ENCODE data around the gene STK36.
"Not testable (repeated sequence)": the region's sequence is repeated elsewhere in the genome, so short reads cannot be mapped to it uniquely, and the experiment has no call there.

Gene STK36

DNA sequence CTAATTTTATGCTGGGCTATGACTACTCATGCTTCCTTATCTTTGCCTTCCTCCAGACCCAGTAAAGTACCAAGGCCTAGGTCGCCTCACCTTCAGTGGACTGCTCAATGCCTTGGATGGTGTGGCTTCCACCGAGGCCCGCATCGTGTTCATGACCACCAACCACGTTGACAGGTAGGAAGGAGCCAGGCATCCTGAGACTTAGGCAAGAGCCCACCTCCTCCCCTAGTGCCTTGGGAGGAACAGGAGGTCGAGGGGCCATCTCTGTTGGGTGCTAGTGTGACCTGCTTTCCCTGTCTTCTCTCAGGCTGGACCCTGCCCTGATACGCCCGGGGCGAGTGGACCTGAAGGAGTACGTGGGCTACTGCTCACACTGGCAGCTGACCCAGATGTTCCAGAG lies 9.1 kb upstream of the STK36 start:
- Histone ChIP-seq H3K4me3 (ENCODE audit: low read depth, low read length) (no peak overlapping the region), H3K27ac (ENCODE audit: low read depth, low read length) (no peak overlapping the region), H3K36me3 (ENCODE audit: control insufficient read depth, insufficient read depth, low read length) (peaks cover 62% of the 10 kb centered on the region)

DNA sequence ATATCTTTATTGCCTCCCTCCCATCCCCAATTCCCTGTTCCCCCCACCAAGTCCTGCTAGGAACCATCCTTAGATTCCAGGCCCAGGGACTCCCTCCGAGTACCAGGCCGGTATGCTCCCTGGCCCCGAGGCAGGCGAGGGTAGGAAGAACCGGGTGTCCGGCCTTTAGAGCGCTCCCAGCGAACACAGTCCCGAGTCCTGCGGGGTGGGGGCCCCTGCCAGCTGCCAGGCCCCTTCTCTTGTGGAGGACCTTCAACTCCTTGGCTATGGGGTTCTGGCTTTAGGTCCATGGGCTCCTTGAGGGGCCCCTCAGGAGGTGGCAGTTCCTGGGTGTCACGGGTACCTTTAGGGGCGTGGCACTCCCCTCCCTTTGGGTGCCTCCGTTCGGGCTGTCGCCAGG lies 8.0 kb upstream of the STK36 start:
- H3K36me3 ChIP-seq (ENCODE audit: control insufficient read depth, insufficient read depth, low read length), result peaks cover 68% of the 10 kb centered on the region
- H3K27ac ChIP-seq (ENCODE audit: low read depth, low read length), result no peak overlapping the region
- no peak overlapping the region for H3K9ac ChIP-seq (ENCODE audit: low read length)
- no peaks in the 10 kb centered on the region for H3K9me3 ChIP-seq (ENCODE audit: control insufficient read depth, insufficient read depth, low read depth, low read length)
- no peaks in the 10 kb centered on the region for H3K27me3 ChIP-seq (ENCODE audit: control insufficient read depth, insufficient read depth, low read length)
- H3K4me3 ChIP-seq (ENCODE audit: low read depth, low read length), result no peak overlapping the region
- H3K4me1 ChIP-seq (ENCODE audit: control insufficient read depth, insufficient read depth, low read length), result no peaks in the 10 kb centered on the region; the same call in 1 of the 2 replicates

More for the DNA sequence above, 9.1 kb upstream of the STK36 start:
- H3K27me3 ChIP-seq (ENCODE audit: control insufficient read depth, insufficient read depth, low read length), result no peaks in the 10 kb centered on the region
- no peaks in the 10 kb centered on the region; the same call in 1 of the 2 replicates for H3K4me1 ChIP-seq (ENCODE audit: control insufficient read depth, insufficient read depth, low read length)
- H3K9ac ChIP-seq (ENCODE audit: low read length), result no peak overlapping the region
- H3K9me3 ChIP-seq (ENCODE audit: control insufficient read depth, insufficient read depth, low read depth, low read length), result no peaks in the 10 kb centered on the region

DNA sequence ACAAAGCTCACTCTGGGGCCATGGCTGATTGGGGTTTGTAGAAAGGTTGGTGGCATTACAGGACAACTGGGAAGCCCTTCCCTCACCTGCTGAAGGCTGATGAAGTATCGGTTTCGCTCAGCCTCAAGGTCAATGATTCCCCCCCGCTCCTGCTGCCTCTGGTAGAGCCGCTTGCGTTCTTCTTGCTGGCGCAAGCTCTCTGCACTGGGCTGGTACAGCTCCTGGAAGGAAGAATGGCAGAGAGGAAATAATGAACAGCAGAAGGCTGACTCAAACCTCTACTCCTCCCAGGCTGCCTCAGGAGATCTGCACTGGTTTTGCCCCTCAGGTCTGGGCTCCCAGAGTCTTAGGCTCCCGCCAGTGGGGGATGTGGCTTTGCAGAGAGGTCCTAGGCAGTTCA lies 7.2 kb upstream of the STK36 start:
- Histone ChIP-seq H3K4me1 (ENCODE audit: control insufficient read depth, insufficient read depth, low read length) (no peaks in the 10 kb centered on the region; the same call in 1 of the 2 replicates), H3K27ac (ENCODE audit: low read depth, low read length) (no peak overlapping the region), H3K27me3 (ENCODE audit: control insufficient read depth, insufficient read depth, low read length) (no peaks in the 10 kb centered on the region), H3K9ac (ENCODE audit: low read length) (no peak overlapping the region), H3K9me3 (ENCODE audit: control insufficient read depth, insufficient read depth, low read depth, low read length) (no peaks in the 10 kb centered on the region), H3K36me3 (ENCODE audit: control insufficient read depth, insufficient read depth, low read length) (peaks cover 68% of the 10 kb centered on the region), H3K4me3 (ENCODE audit: low read depth, low read length) (no peak overlapping the region)

DNA sequence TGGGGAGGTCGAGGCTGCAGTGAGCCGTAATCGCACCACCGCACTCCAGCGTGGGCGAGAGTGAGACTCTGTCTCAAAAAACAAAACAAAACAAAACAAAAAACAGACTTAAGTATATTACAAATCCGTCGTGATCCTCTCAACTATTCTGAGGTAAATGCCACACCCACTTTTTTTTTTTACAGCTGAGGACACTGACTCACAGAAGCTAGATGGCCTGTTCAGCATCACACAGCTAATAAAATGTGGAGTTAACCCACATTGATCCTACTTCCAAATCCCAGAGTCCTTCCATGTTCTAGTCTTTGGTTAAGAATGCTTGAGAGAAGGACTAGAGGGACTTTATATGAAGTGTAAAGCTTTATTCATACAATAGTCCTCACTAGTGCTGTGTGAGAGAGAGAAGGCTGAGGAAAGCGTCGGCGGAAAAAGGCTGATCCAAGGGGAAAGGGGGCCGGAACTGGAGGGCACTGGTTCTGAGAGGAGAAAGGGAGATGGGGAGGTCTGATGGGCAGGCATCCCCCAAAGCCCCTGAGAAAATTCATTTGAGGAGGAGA lies 711 bp upstream of the STK36 start:
- Histone ChIP-seq H3K36me3 (ENCODE audit: control insufficient read depth, insufficient read depth, low read length) (peaks cover 30% of the 10 kb centered on the region), H3K4me1 (ENCODE audit: control insufficient read depth, insufficient read depth, low read length) (peaks cover 8% of the 10 kb centered on the region; the same call in 1 of the 2 replicates), H3K9ac (ENCODE audit: low read length) (peak overlapping the region; percentile 98), H3K27me3 (ENCODE audit: control insufficient read depth, insufficient read depth, low read length) (no peaks in the 10 kb centered on the region), H3K4me3 (ENCODE audit: low read depth, low read length) (peak overlapping the region; percentile 77), H3K27ac (ENCODE audit: low read depth, low read length) (peak overlapping the region; percentile 1; the same call in 1 of the 2 replicates), H3K9me3 (ENCODE audit: control insufficient read depth, insufficient read depth, low read depth, low read length) (no peaks in the 10 kb centered on the region)

DNA sequence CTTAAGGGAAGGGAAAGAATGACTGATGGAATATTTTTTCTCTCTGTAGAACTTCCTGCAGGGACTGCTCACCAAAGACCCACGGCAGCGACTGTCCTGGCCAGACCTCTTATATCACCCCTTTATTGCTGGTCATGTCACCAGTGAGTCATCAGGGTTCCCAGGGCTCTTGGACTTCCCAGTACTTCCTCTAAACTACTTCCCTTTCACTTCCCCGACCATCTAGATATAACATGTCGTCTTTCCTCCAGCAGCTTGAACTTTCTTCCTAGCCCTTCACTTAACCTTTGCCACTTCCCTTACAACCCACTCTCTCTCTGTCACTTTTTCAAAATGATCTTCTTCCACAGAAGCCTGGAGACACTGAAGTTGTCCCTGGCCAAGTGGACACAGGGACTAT lies 7.2 kb downstream of the STK36 start:
- no peaks in the 10 kb centered on the region for H3K27me3 ChIP-seq (ENCODE audit: control insufficient read depth, insufficient read depth, low read length)
- peaks cover 50% of the 10 kb centered on the region for H3K36me3 ChIP-seq (ENCODE audit: control insufficient read depth, insufficient read depth, low read length)
- no peak overlapping the region for H3K9ac ChIP-seq (ENCODE audit: low read length)
- no peak overlapping the region for H3K27ac ChIP-seq (ENCODE audit: low read depth, low read length)
- no peaks in the 10 kb centered on the region for H3K9me3 ChIP-seq (ENCODE audit: control insufficient read depth, insufficient read depth, low read depth, low read length)
- H3K4me3 ChIP-seq (ENCODE audit: low read depth, low read length), result no peak overlapping the region
- no peaks in the 10 kb centered on the region for H3K4me1 ChIP-seq (ENCODE audit: control insufficient read depth, insufficient read depth, low read length)

DNA sequence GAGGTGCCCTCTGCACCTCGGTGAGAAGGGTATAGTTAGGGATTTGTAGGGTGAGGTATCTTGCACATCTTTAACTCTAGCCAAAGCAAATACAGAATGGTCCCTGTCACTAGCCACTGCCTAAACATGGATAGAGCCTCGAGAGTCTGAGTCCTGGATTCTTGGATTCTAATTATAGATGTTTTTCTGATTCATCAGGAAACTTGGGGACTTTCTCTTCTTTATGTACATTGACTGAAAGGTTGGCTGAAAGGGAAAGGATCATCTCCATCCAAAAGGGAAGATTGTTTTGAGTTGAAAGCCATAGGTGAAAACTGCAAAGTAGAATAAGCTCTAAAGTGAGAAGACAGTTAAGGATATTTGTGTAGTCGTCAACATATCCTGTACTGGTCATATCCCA lies 8.2 kb downstream of the STK36 start:
- H3K9ac ChIP-seq (ENCODE audit: low read length), result no peak overlapping the region
- H3K27me3 ChIP-seq (ENCODE audit: control insufficient read depth, insufficient read depth, low read length), result no peaks in the 10 kb centered on the region
- H3K27ac ChIP-seq (ENCODE audit: low read depth, low read length), result no peak overlapping the region
- peaks cover 54% of the 10 kb centered on the region for H3K36me3 ChIP-seq (ENCODE audit: control insufficient read depth, insufficient read depth, low read length)
- H3K9me3 ChIP-seq (ENCODE audit: control insufficient read depth, insufficient read depth, low read depth, low read length), result no peaks in the 10 kb centered on the region
- no peak overlapping the region for H3K4me3 ChIP-seq (ENCODE audit: low read depth, low read length)
- no peaks in the 10 kb centered on the region for H3K4me1 ChIP-seq (ENCODE audit: control insufficient read depth, insufficient read depth, low read length)

DNA sequence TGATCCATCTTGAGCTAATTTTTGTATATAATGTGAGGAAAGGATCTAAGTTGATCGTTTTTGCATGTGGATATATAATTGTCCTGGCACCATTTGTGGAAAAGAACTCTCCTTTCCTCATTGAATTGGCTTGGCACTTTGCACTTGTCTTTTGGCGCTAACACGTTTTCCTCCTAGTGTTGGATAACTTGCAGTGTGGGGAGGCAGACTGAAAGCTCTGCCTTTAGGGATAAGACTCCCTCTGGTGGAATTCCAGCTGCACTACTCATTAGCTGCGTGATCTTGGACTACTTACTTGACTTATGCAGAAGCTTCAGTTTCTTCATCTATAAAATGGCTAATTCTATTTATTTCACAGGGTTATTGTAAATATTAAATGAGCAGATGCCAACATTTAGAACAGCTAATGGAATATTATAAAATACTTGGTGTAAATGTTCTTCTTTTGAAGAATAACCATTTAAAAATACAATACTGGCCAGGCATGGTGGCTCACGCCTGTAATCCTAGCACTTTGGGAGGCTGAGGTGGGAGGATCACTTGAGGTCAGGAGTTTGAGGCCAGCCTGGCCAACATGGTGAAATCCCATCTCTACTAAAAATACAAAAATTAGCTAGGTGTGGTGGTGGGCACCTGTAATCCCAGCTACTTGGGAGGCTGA lies 15.6 kb downstream of the STK36 start:
- not testable (repeated sequence) for H3K9ac ChIP-seq (ENCODE audit: low read length); H3K4me3 ChIP-seq (ENCODE audit: low read depth, low read length); H3K9me3 ChIP-seq (ENCODE audit: control insufficient read depth, insufficient read depth, low read depth, low read length); H3K27ac ChIP-seq (ENCODE audit: low read depth, low read length); H3K27me3 ChIP-seq (ENCODE audit: control insufficient read depth, insufficient read depth, low read length); H3K4me1 ChIP-seq (ENCODE audit: control insufficient read depth, insufficient read depth, low read length)
- H3K36me3 ChIP-seq (ENCODE audit: control insufficient read depth, insufficient read depth, low read length), result peaks cover 46% of the 10 kb centered on the region

DNA sequence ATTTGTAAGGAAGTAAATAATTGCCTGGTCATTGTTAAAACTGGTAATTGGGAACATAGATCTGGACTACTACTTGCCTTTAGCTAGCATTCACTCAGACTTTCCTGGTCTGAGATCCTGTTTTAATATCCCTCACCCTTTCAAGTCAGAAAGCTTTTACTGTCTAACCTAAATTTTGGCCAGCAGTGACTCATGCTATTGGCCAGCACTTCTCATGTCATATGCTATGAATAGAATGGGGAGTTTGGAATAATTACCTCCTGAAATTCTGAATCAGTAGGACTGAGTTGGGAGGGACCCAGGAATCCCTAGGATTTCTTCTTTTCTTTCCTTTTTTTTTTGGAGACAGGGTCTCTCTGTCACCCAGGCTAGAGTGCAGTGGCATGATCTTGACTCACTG lies 19.3 kb downstream of the STK36 start:
- Histone ChIP-seq H3K4me3 (ENCODE audit: low read depth, low read length) (no peak overlapping the region), H3K36me3 (ENCODE audit: control insufficient read depth, insufficient read depth, low read length) (peaks cover 51% of the 10 kb centered on the region), H3K27ac (ENCODE audit: low read depth, low read length) (no peak overlapping the region), H3K9ac (ENCODE audit: low read length) (no peak overlapping the region), H3K27me3 (ENCODE audit: control insufficient read depth, insufficient read depth, low read length) (no peaks in the 10 kb centered on the region), H3K9me3 (ENCODE audit: control insufficient read depth, insufficient read depth, low read depth, low read length) (no peaks in the 10 kb centered on the region), H3K4me1 (ENCODE audit: control insufficient read depth, insufficient read depth, low read length) (no peaks in the 10 kb centered on the region)

DNA sequence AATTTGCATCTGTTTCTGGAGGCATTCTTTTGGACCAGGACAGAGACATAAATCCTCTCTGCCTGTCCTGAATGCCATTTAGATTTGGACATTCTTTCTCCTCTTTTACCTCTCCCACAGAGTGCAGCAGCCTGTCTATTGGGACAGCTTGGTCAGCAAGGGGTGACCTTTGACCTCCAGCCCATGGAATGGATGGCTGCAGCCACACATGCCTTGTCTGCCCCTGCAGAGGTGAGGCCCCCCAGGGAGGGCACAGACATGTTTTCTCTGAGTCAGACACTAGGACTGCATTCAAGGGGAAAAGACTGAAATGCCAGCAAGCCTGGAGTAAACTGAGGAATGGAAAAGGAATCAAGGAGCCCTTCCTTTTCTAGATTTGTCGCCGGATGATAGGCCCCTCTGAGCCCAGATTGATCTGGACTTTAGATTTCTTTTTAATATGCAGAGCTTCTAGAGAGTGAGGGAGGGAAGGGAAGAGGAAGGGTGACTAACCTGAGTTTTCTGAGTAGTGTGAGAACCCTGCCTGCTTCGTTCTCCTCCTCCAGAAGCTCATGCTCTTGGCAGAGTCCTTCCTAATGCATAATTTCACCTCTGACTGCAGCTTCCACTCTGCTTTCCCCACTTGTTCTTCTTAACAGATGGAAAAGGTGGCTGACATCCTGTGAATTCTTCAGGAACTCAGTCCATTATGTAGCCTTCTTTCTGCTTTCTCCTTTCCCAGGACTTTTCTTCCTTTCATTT lies 22.7 kb downstream of the STK36 start:
- Histone ChIP-seq H3K27me3 (ENCODE audit: control insufficient read depth, insufficient read depth, low read length) (no peaks in the 10 kb centered on the region), H3K4me1 (ENCODE audit: control insufficient read depth, insufficient read depth, low read length) (no peaks in the 10 kb centered on the region), H3K36me3 (ENCODE audit: control insufficient read depth, insufficient read depth, low read length) (peaks cover 68% of the 10 kb centered on the region), H3K9ac (ENCODE audit: low read length) (no peak overlapping the region), H3K9me3 (ENCODE audit: control insufficient read depth, insufficient read depth, low read depth, low read length) (no peaks in the 10 kb centered on the region), H3K4me3 (ENCODE audit: low read depth, low read length) (no peak overlapping the region), H3K27ac (ENCODE audit: low read depth, low read length) (no peak overlapping the region)

DNA sequence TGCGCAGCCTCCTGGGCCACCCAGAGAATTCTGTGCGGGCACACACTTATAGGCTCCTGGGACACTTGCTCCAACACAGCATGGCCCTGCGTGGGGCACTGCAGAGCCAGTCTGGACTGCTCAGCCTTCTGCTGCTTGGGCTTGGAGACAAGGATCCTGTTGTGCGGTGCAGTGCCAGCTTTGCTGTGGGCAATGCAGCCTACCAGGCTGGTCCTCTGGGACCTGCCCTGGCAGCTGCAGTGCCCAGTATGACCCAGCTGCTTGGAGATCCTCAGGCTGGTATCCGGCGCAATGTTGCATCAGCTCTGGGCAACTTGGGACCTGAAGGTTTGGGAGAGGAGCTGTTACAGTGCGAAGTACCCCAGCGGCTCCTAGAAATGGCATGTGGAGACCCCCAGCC lies 27.0 kb downstream of the STK36 start:
- no peak overlapping the region for H3K9ac ChIP-seq (ENCODE audit: low read length)
- no peaks in the 10 kb centered on the region for H3K9me3 ChIP-seq (ENCODE audit: control insufficient read depth, insufficient read depth, low read depth, low read length)
- H3K36me3 ChIP-seq (ENCODE audit: control insufficient read depth, insufficient read depth, low read length), result peaks cover 44% of the 10 kb centered on the region

DNA sequence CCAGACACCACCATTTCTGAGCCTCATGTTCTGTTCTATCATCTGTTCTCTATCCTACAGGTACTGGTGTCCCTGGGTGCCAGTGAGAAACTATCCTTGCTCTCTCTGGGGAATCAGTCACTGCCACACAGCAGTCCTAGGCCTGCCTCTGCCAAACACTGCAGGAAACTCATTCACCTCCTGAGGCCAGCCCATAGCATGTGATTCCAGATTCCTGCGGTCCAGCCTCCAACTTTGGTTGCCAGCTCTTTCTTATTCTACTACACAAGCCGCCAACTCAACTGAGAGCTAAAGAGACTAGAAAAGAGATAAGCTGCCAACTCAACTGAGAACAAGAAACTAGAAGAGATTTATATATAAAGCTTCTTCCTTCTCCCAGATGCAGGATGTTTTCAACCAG lies 29.9 kb downstream of the STK36 start:
- no peak overlapping the region for H3K9ac ChIP-seq (ENCODE audit: low read length)
- H3K9me3 ChIP-seq (ENCODE audit: control insufficient read depth, insufficient read depth, low read depth, low read length), result no peaks in the 10 kb centered on the region
- no peak overlapping the region for H3K4me3 ChIP-seq (ENCODE audit: low read depth, low read length)
- H3K27me3 ChIP-seq (ENCODE audit: control insufficient read depth, insufficient read depth, low read length), result no peaks in the 10 kb centered on the region
- H3K4me1 ChIP-seq (ENCODE audit: control insufficient read depth, insufficient read depth, low read length), result no peaks in the 10 kb centered on the region
- peaks cover 33% of the 10 kb centered on the region for H3K36me3 ChIP-seq (ENCODE audit: control insufficient read depth, insufficient read depth, low read length)
- no peak overlapping the region for H3K27ac ChIP-seq (ENCODE audit: low read depth, low read length)

More for the DNA sequence above, 27.0 kb downstream of the STK36 start:
- Histone ChIP-seq H3K27ac (ENCODE audit: low read depth, low read length) (no peak overlapping the region), H3K27me3 (ENCODE audit: control insufficient read depth, insufficient read depth, low read length) (no peaks in the 10 kb centered on the region), H3K4me3 (ENCODE audit: low read depth, low read length) (no peak overlapping the region), H3K4me1 (ENCODE audit: control insufficient read depth, insufficient read depth, low read length) (no peaks in the 10 kb centered on the region)

Measured in HUES6 (cell line).